OCI-LY1 (cell line): ENCODE data around the gene HNRNPK.

Source experiments
- H2AFZ ChIP-seq: fragments of 200-600 bp; sonication (generic), shearing (Covaris generic); 2 replicates; pipeline ENCODE4 v1.6.0; 2014; ENCODE audit warnings: antibody characterized with exemption, mild to moderate bottlenecking, low read length
- H3F3A ChIP-seq: fragments of 200-600 bp; sonication (generic), shearing (Covaris generic); 2 replicates; pipeline ENCODE4 v1.6.0; 2014; ENCODE audit warnings: mild to moderate bottlenecking, antibody characterized with exemption, low read length, moderate library complexity; ENCODE audit not compliant: insufficient read depth
- H3K27ac ChIP-seq: fragments of 200-600 bp; sonication (generic); 2 replicates; pipeline ENCODE4 v1.5.1; 2014; ENCODE audit warnings: low read length, mixed run types, mild to moderate bottlenecking, low read depth; ENCODE audit not compliant: poor library complexity, severe bottlenecking
- H3K27me3 ChIP-seq: fragments of 200-600 bp; sonication (generic); 2 replicates; pipeline ENCODE4 v1.6.0; 2014; ENCODE audit warnings: antibody characterized with exemption, mild to moderate bottlenecking, low read length, moderate library complexity; ENCODE audit not compliant: insufficient read depth
- H3K36me3 ChIP-seq: fragments of 200-600 bp; sonication (generic); 2 replicates; pipeline ENCODE4 v1.6.1; 2014; ENCODE audit warnings: mild to moderate bottlenecking, antibody characterized with exemption, low read length, moderate library complexity, mixed read lengths; ENCODE audit not compliant: insufficient read depth
- H3K4me1 ChIP-seq: fragments of 200-600 bp; sonication (generic); 2 replicates; pipeline ENCODE4 v1.5.1; 2014; ENCODE audit warnings: mild to moderate bottlenecking, low read length, moderate library complexity; ENCODE audit not compliant: insufficient read depth, severe bottlenecking
- H3K4me2 ChIP-seq: fragments of 200-600 bp; sonication (generic), shearing (Covaris generic); 2 replicates; pipeline ENCODE4 v1.6.1; 2014; ENCODE audit warnings: low read length
- H3K4me3 ChIP-seq: fragments of 200-600 bp; sonication (generic); 2 replicates; pipeline ENCODE4 v1.5.1; 2014; ENCODE audit warnings: low read length, low read depth, mild to moderate bottlenecking, mixed read lengths; ENCODE audit not compliant: poor library complexity, severe bottlenecking
- H3K79me2 ChIP-seq: fragments of 200-600 bp; shearing (Covaris generic); 2 replicates; pipeline ENCODE4 v1.6.1; 2016; ENCODE audit warnings: mixed run types, low read length, mixed read lengths; ENCODE audit not compliant: insufficient read depth
- H3K9ac ChIP-seq: fragments of 200-600 bp; sonication (generic), shearing (Covaris generic); 2 replicates; pipeline ENCODE4 v1.6.1; 2014; ENCODE audit warnings: mild to moderate bottlenecking, low read length, mixed read lengths
- H3K9me2 ChIP-seq: fragments of 200-600 bp; sonication (generic), shearing (Covaris generic); 2 replicates; pipeline ENCODE4 v1.6.1; 2014; ENCODE audit warnings: low read depth, mild to moderate bottlenecking, low read length, mixed read lengths
- H3K9me3 ChIP-seq: fragments of 200-600 bp; shearing (Covaris generic); 2 replicates; pipeline ENCODE4 v1.6.1; 2014; ENCODE audit warnings: low read length, mixed read lengths
- H4K20me1 ChIP-seq: fragments of 200-600 bp; sonication (generic), shearing (Covaris generic); 2 replicates; pipeline ENCODE4 v1.6.0; 2016; ENCODE audit warnings: mild to moderate bottlenecking, low read length; ENCODE audit not compliant: insufficient read depth
- CTCF ChIP-seq: fragments of 200-600 bp; sonication (generic), shearing (Covaris generic); IDR thresholded peaks from 2 replicates; pipeline ENCODE4 v1.5.1; 2017; ENCODE audit warnings: mild to moderate bottlenecking, antibody characterized with exemption, low read length, moderate library complexity, mixed read lengths
- EZH2 ChIP-seq: fragments of 200-600 bp; sonication (generic), shearing (Covaris generic); IDR thresholded peaks from 2 replicates; pipeline ENCODE4 v1.8.0; 2017; ENCODE audit warnings: borderline replicate concordance, mixed run types, mild to moderate bottlenecking, antibody characterized with exemption, low read length, moderate library complexity, mixed read lengths

Gene HNRNPK

GRCh38 chr9:84007662-84008061 is 27.6 kb upstream of the HNRNPK start:
- no peaks in the 10 kb centered on the region for H3F3A ChIP-seq
- H3K9me3 ChIP-seq, result no peaks in the 10 kb centered on the region
- TF ChIP-seq CTCF, result no peak
- no peak for TF ChIP-seq EZH2
- H3K27ac ChIP-seq, result no peak overlapping the region
- no peaks in the 10 kb centered on the region for H3K27me3 ChIP-seq
- H3K4me2 ChIP-seq, result no peak overlapping the region
- H3K4me3 ChIP-seq, result no peak overlapping the region
- peaks cover 29% of the 10 kb centered on the region for H3K36me3 ChIP-seq
- H4K20me1 ChIP-seq, result no peaks in the 10 kb centered on the region
- no peaks in the 10 kb centered on the region for H3K4me1 ChIP-seq
- no peaks in the 10 kb centered on the region for H3K9me2 ChIP-seq
- H3K9ac ChIP-seq, result no peak overlapping the region
- H3K79me2 ChIP-seq, result no peaks in the 10 kb centered on the region
- H2AFZ ChIP-seq, result no peak overlapping the region

GRCh38 chr9:84003246-84003645 is 23.2 kb upstream of the HNRNPK start:
- Histone ChIP-seq H3K27me3 (no peaks in the 10 kb centered on the region), H4K20me1 (no peaks in the 10 kb centered on the region)

GRCh38 chr9:84002344-84002743 is 22.3 kb upstream of the HNRNPK start:
- H2AFZ ChIP-seq, result no peak overlapping the region
- peaks cover 10% of the 10 kb centered on the region; the same call in 1 of the 2 replicates for H3K79me2 ChIP-seq
- peaks cover 68% of the 10 kb centered on the region for H3K36me3 ChIP-seq
- no peaks in the 10 kb centered on the region for H3K9me2 ChIP-seq
- no peak overlapping the region for H3K4me2 ChIP-seq
- no peaks in the 10 kb centered on the region for H3K9me3 ChIP-seq
- H3K9ac ChIP-seq, result no peak overlapping the region
- no peaks in the 10 kb centered on the region for H3K4me1 ChIP-seq
- no peaks in the 10 kb centered on the region for H3F3A ChIP-seq
- no peaks in the 10 kb centered on the region for H3K27me3 ChIP-seq
- TF ChIP-seq EZH2, result no peak
- H3K4me3 ChIP-seq, result no peak overlapping the region
- no peaks in the 10 kb centered on the region for H4K20me1 ChIP-seq
- H3K27ac ChIP-seq, result no peak overlapping the region

More at GRCh38 chr9:84003246-84003645, 23.2 kb upstream of the HNRNPK start:
- TF ChIP-seq EZH2 (no peak), CTCF (no peak)
- Histone ChIP-seq H3K9ac (no peak overlapping the region), H3K4me1 (no peaks in the 10 kb centered on the region), H3K4me2 (no peak overlapping the region), H2AFZ (no peak overlapping the region), H3K79me2 (0 out of 2 replicates have a peak, but pooled peaks cover 4% of the 10 kb centered on the region), H3F3A (no peaks in the 10 kb centered on the region), H3K36me3 (peaks cover 65% of the 10 kb centered on the region), H3K9me2 (no peaks in the 10 kb centered on the region), H3K4me3 (no peak overlapping the region), H3K27ac (no peak overlapping the region), H3K9me3 (no peaks in the 10 kb centered on the region)

GRCh38 chr9:84001621-84002020 is 21.6 kb upstream of the HNRNPK start:
- Histone ChIP-seq H3K4me1 (no peaks in the 10 kb centered on the region), H3F3A (no peaks in the 10 kb centered on the region), H3K4me3 (no peak overlapping the region), H3K27me3 (no peaks in the 10 kb centered on the region), H3K9me2 (no peaks in the 10 kb centered on the region), H3K27ac (no peak overlapping the region), H3K4me2 (no peak overlapping the region), H3K9ac (no peak overlapping the region), H2AFZ (no peak overlapping the region), H3K9me3 (no peaks in the 10 kb centered on the region), H4K20me1 (no peaks in the 10 kb centered on the region), H3K36me3 (peaks cover 69% of the 10 kb centered on the region), H3K79me2 (peaks cover 12% of the 10 kb centered on the region)
- TF ChIP-seq CTCF (no peak), EZH2 (no peak)
